GM12864 (cell line): Measurements from ENCODE around the gene CYP2C9.

Experiments used
- DNase-seq: peaks from one replicate; pipeline ENCODE4 v3.0.0-alpha.2; 2011; ENCODE audit warnings: low read depth
- H3K4me3 ChIP-seq: 2 replicates; pipeline ENCODE4 v1.5.1; 2011; ENCODE audit warnings: mild to moderate bottlenecking, low read depth, low read length, control low read depth
- TF ChIP-seq, protein P1 (sequence below): IDR thresholded peaks from 2 replicates; pipeline ENCODE4 v1.5.1; 2011; ENCODE audit warnings: low read depth, mild to moderate bottlenecking, moderate library complexity, low read length, control low read depth, inconsistent platforms; ENCODE audit errors: missing control alignments

Gene CYP2C9

GRCh38 chr10:94992811-94993210 is 54.4 kb downstream of the CYP2C9 start:
- H3K4me3 ChIP-seq = no peak overlapping the region
- TF ChIP-seq, protein P1, sequence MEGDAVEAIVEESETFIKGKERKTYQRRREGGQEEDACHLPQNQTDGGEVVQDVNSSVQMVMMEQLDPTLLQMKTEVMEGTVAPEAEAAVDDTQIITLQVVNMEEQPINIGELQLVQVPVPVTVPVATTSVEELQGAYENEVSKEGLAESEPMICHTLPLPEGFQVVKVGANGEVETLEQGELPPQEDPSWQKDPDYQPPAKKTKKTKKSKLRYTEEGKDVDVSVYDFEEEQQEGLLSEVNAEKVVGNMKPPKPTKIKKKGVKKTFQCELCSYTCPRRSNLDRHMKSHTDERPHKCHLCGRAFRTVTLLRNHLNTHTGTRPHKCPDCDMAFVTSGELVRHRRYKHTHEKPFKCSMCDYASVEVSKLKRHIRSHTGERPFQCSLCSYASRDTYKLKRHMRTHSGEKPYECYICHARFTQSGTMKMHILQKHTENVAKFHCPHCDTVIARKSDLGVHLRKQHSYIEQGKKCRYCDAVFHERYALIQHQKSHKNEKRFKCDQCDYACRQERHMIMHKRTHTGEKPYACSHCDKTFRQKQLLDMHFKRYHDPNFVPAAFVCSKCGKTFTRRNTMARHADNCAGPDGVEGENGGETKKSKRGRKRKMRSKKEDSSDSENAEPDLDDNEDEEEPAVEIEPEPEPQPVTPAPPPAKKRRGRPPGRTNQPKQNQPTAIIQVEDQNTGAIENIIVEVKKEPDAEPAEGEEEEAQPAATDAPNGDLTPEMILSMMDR = no peak
- DNase-seq = no peak

DNA sequence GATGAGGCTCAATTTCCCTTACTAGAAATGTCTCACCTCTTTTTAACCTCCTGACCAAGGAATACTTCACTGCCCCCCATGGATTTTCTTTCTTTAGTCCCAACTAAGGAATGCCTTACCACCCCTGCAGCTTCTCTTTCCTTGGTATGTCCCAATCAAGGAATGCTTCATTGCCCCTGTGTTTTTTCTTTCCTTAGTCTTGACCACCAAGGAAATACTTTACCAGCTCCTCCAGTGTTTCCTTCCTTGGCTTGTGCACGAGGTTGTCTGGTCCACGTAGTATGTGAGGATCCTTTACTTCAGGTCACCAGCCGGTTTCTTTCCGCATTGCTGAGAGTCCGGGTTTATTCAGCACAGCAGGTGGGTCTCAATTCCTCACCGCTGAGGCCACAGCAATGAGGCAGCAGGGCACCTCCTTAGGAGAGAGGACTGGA is 59.3 kb downstream of the CYP2C9 start:
- no peak for DNase-seq
- TF ChIP-seq, protein P1 = no peak
- no peak overlapping the region for H3K4me3 ChIP-seq

GRCh38 chr10:95026461-95026860 is 88.0 kb downstream of the CYP2C9 start:
- DNase-seq = no peak
- TF ChIP-seq, protein P1 = no peak
- no peak overlapping the region for H3K4me3 ChIP-seq

DNA sequence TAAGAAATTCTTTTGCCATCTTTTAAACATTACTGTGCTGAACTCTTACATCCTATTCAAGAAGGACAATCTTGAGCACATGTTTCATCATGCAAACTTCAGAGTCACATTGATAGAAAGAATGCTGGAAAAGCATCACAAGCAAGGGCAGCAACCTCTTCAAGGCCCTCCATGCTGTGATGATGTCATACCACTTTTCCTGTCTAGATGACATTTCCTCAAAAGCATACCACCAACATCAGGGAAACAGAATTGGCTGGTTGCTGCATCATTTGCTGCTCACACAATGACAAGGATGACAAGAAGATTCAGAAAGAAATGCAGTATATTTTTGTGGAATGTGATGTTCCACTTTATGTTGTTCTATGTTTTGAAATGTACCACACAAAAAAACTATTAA is 93.2 kb downstream of the CYP2C9 start:
- H3K4me3 ChIP-seq = no peak overlapping the region
- TF ChIP-seq, protein P1 = no peak
- no peak for DNase-seq

DNA sequence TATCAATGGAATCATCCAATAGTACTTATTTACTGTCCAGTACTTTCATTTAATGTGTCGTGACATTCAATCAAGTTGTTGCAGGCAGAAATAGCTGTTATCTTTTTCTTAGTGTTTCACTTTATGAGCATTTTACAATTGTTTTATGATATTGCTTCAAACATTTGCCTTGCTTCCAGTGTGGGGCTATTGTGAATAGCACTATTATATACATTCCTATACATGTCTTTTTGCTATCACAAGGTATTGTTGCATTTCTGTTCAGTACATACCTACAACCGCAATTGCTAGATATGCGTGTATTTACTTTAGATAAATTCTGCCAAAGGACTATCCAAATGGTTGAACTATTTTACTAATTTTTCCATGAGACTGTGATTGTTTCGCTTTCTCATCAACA is 95.9 kb downstream of the CYP2C9 start:
- TF ChIP-seq, protein P1 = no peak
- no peak for DNase-seq
- no peak overlapping the region for H3K4me3 ChIP-seq

GRCh38 chr10:95035332-95036295 is 97.2 kb downstream of the CYP2C9 start:
- no peak for DNase-seq
- TF ChIP-seq, protein P1 = no peak
- H3K4me3 ChIP-seq = no peak overlapping the region
